H1 (cell line): ENCODE data around the gene BDKRB1. TPM values are rescaled to one million over a fixed set of nuclear protein-coding genes. Genes with fewer than 3 reads are reported as not detected.

ENCODE experiments used
- CTCF ChIA-PET: fragments of 300-600 bp; sonication (Branson Sonifier 250); formaldehyde crosslinking; loops from one replicate; lab custom pipeline; 2021; ENCODE audit not compliant: partially characterized antibody; lab: Charles Lee
- POLR2A ChIA-PET: fragments of 300-600 bp; sonication (Branson Sonifier 250); formaldehyde crosslinking; loops from one replicate; lab custom pipeline; 2021; ENCODE audit warnings: inconsistent platforms; ENCODE audit not compliant: partially characterized antibody; lab: Charles Lee
- DNase-seq, 2 experiments: peaks; one replicate each; pipeline versions ENCODE4 v3.0.0 to v3.0.0-alpha.2; 2010 to 2022; ENCODE audit warnings: low spot score in 2 of 2, low read depth in 1 of 2, mixed read lengths in 1 of 2
- FAIRE-seq: peaks from 2 replicates; lab custom pipeline; 2011; peaks lifted over from hg19 to GRCh38; lab: Jason Lieb, UNC
- H2AFZ ChIP-seq: 2 replicates; pipeline ENCODE4 v1.8.1; 2012; ENCODE audit warnings: low read length, inconsistent platforms
- H2AK5ac ChIP-seq: 2 replicates; pipeline ENCODE4 v1.6.1; 2013; ENCODE audit warnings: low read depth, low read length
- H2BK120ac ChIP-seq: replicated peaks from 2 replicates; pipeline ENCODE3; 2013; ENCODE audit warnings: low read depth, low read length, inconsistent platforms
- H2BK12ac ChIP-seq: 2 replicates; pipeline ENCODE4 v1.6.1; 2013; ENCODE audit warnings: low read depth, low read length
- H2BK15ac ChIP-seq: 2 replicates; pipeline ENCODE4 v1.6.1; 2013; ENCODE audit warnings: low read length
- H2BK20ac ChIP-seq: 2 replicates; pipeline ENCODE4 v1.6.1; 2013; ENCODE audit warnings: low read length
- H2BK5ac ChIP-seq: 2 replicates; pipeline ENCODE4 v1.6.1; 2013; ENCODE audit warnings: low read depth, low read length
- H3K14ac ChIP-seq: 2 replicates; pipeline ENCODE4 v1.6.1; 2013; ENCODE audit warnings: inconsistent platforms; ENCODE audit not compliant: insufficient read length
- H3K18ac ChIP-seq: 2 replicates; pipeline ENCODE4 v1.6.1; 2013; ENCODE audit warnings: low read length; ENCODE audit errors: extremely low read depth
- H3K23ac ChIP-seq: 2 replicates; pipeline ENCODE4 v1.6.1; 2013; ENCODE audit warnings: inconsistent platforms; ENCODE audit not compliant: insufficient read length
- H3K23me2 ChIP-seq: 2 replicates; pipeline ENCODE4 v1.6.1; 2013; ENCODE audit warnings: low read depth, low read length
- H3K27ac ChIP-seq: 2 replicates; pipeline ENCODE4 v1.6.1; 2011; ENCODE audit warnings: low read depth, low read length, inconsistent platforms
- H3K27me3 ChIP-seq, 4 experiments: replicated peaks in 1 of 4; 1 replicate in 1 of 4; 2 replicates in 3 of 4; pipeline versions ENCODE4 v1.6.1 to v1.8.1; 2011 to 2013; ENCODE audit warnings: low read length in 3 of 4, mild to moderate bottlenecking in 3 of 4, inconsistent platforms in 2 of 4, mixed read lengths in 2 of 4, moderate library complexity in 1 of 4; ENCODE audit not compliant: control insufficient read depth in 3 of 4, insufficient read depth in 3 of 4; ENCODE audit errors: extremely low read depth in 1 of 4
- H3K36me3 ChIP-seq, 4 experiments: 2 replicates each; pipeline versions ENCODE4 v1.6.1 to v1.8.1; 2011 to 2013; ENCODE audit warnings: mild to moderate bottlenecking in 4 of 4, low read length in 3 of 4, moderate library complexity in 2 of 4, control low read depth in 1 of 4, inconsistent platforms in 1 of 4; ENCODE audit not compliant: insufficient read depth in 4 of 4, control insufficient read depth in 2 of 4
- H3K4ac ChIP-seq: replicated peaks from 2 replicates; pipeline ENCODE3; 2013; ENCODE audit warnings: low read length, low read depth, mixed read lengths, inconsistent platforms; ENCODE audit not compliant: insufficient read length
- H3K4me1 ChIP-seq, 4 experiments: replicated peaks in 1 of 4; 1 replicate in 1 of 4; 2 replicates in 3 of 4; pipeline versions ENCODE4 v1.6.1 to v1.8.1; 2011 to 2013; ENCODE audit warnings: low read length in 3 of 4, inconsistent platforms in 2 of 4, mixed read lengths in 1 of 4; ENCODE audit not compliant: insufficient read depth in 4 of 4, control insufficient read depth in 3 of 4
- H3K4me2 ChIP-seq, 2 experiments: 2 replicates each; pipeline versions ENCODE4 v1.6.1 to v1.8.1; 2011 to 2013; ENCODE audit warnings: low read depth in 2 of 2, low read length in 2 of 2, control low read depth in 1 of 2, inconsistent platforms in 1 of 2, mild to moderate bottlenecking in 1 of 2; ENCODE audit not compliant: insufficient read depth in 1 of 2
- H3K4me3 ChIP-seq, 4 experiments: fragments of 200-600, 300-600 bp in 1 of 4; sonication (generic), shearing (Covaris generic), sonication (Bioruptor Twin) in 1 of 4; 2 replicates each; pipeline versions ENCODE4 v1.5.1 to v1.8.1; 2011 to 2016; ENCODE audit warnings: low read length in 4 of 4, low read depth in 3 of 4, control low read depth in 2 of 4, inconsistent platforms in 2 of 4, mild to moderate bottlenecking in 2 of 4, mixed read lengths in 1 of 4, moderate library complexity in 1 of 4; ENCODE audit not compliant: insufficient read depth in 2 of 4; ENCODE audit errors: extremely low read depth in 1 of 4
- H3K56ac ChIP-seq: replicated peaks from 2 replicates; pipeline ENCODE3; 2013; ENCODE audit warnings: low read depth, mild to moderate bottlenecking, mixed read lengths, low read length, inconsistent platforms; ENCODE audit not compliant: insufficient read length
- H3K79me1 ChIP-seq: 2 replicates; pipeline ENCODE4 v1.6.1; 2013; ENCODE audit warnings: low read depth, low read length, control low read depth
- H3K79me2 ChIP-seq, 2 experiments: 2 replicates each; pipeline versions ENCODE4 v1.6.1 to v1.8.1; 2012 to 2013; ENCODE audit warnings: low read length in 2 of 2, mild to moderate bottlenecking in 2 of 2, inconsistent platforms in 1 of 2; ENCODE audit not compliant: insufficient read depth in 2 of 2, control insufficient read depth in 1 of 2
- H3K9ac ChIP-seq, 4 experiments: replicated peaks in 1 of 4; 1 replicate in 1 of 4; 2 replicates in 3 of 4; pipeline versions ENCODE4 v1.6.1 to v1.8.1; 2011 to 2013; ENCODE audit warnings: low read depth in 3 of 4, low read length in 3 of 4, control low read depth in 2 of 4, mild to moderate bottlenecking in 2 of 4, moderate library complexity in 2 of 4, inconsistent platforms in 1 of 4; ENCODE audit errors: extremely low read depth in 1 of 4
- H3K9me3 ChIP-seq, 2 experiments: 2 replicates each; pipeline versions ENCODE4 v1.6.1 to v1.8.1; 2012 to 2013; ENCODE audit warnings: mild to moderate bottlenecking in 2 of 2, moderate library complexity in 2 of 2, control low read depth in 1 of 2, inconsistent platforms in 1 of 2, low read depth in 1 of 2, low read length in 1 of 2, mixed read lengths in 1 of 2; ENCODE audit not compliant: insufficient read depth in 2 of 2
- H4K20me1 ChIP-seq, 2 experiments: replicated peaks in 1 of 2; 2 replicates each; pipeline versions ENCODE3 to v1.8.1; 2011 to 2013; ENCODE audit warnings: inconsistent platforms in 2 of 2, low read length in 2 of 2, mild to moderate bottlenecking in 1 of 2; ENCODE audit not compliant: insufficient read depth in 2 of 2, control insufficient read depth in 1 of 2
- H4K5ac ChIP-seq: 2 replicates; pipeline ENCODE4 v1.6.1; 2013; ENCODE audit warnings: low read length, low read depth, mixed read lengths, inconsistent platforms; ENCODE audit not compliant: insufficient read length
- H4K8ac ChIP-seq: 2 replicates; pipeline ENCODE4 v1.8.0; 2013; ENCODE audit warnings: mild to moderate bottlenecking, moderate library complexity, low read length, inconsistent platforms; ENCODE audit not compliant: insufficient read depth; ENCODE audit errors: extremely low read depth
- H4K91ac ChIP-seq: replicated peaks from 2 replicates; pipeline ENCODE3; 2013; ENCODE audit warnings: low read length, mixed read lengths, inconsistent platforms; ENCODE audit not compliant: insufficient read length
- SRF ChIP-seq: IDR thresholded peaks from 2 replicates; pipeline ENCODE4 v1.6.1; 2011; ENCODE audit warnings: mild to moderate bottlenecking, low read depth, low read length, moderate library complexity
- WGBS, 2 experiments: shearing (Covaris generic) in 1 of 2; methylation state at CpG; one replicate each; pipeline versions ENCODE4 v1.1.6 to v1.1.7; 2013 to 2015; ENCODE audit warnings: low lambda C conversion rate in 2 of 2, mixed read lengths in 2 of 2, inconsistent platforms in 1 of 2, low coverage in 1 of 2, missing lambda C conversion rate in 1 of 2; ENCODE audit not compliant: insufficient replicate concordance in 2 of 2, insufficient coverage in 1 of 2, insufficient read length in 1 of 2; ENCODE audit errors: extremely low coverage in 1 of 2, missing lambda C conversion rate in 1 of 2; 5-methylcytosine and 5-hydroxymethylcytosine counted together
- polyA plus RNA-seq, 7 experiments: library from polyadenylated mRNA; depleted of rRNA in 3 of 7; stranded (reverse) in 5 of 7; unstranded in 2 of 7; fragments of >200 nt in 5 of 7; fragments of 200-250 nt in 2 of 7; gene quantifications; 1 replicate in 5 of 7; 2 replicates in 1 of 7; 4 replicates in 1 of 7; pipeline versions ENCODE4 v1.2.1 to v1.2.3, GENCODE V29; 2011 to 2013; ENCODE audit warnings: missing spikeins in 2 of 7, mixed read lengths in 2 of 7
- total RNA-seq: library from RNA; stranded (reverse); fragmentation: NEBNext Ultra II Directional; extraction: Animal tissue kit (Norgen Biotek cat#: 25700); gene quantifications from 2 replicates; pipeline ENCODE4 v1.2.1, GENCODE V29; 2021

Gene BDKRB1
- total and polyA plus RNA-seq, 2 of the 8 experiments (the other 6 are each of a cell fraction or from before 2014, with no cell fraction given): 0.27 TPM; not detected in 1

GRCh38 chr14:96214793-96215192 is 41.2 kb upstream of the BDKRB1 start:
- H3K27ac ChIP-seq: no peak overlapping the region
- CTCF ChIA-PET: no interaction called here
- H3K4me1 ChIP-seq: no peaks in the 10 kb centered on the region

More at GRCh38 chr14:96214793-96215192, 41.2 kb upstream of the BDKRB1 start:
- Histone ChIP-seq H4K91ac (no peak overlapping the region), H3K18ac (no peak overlapping the region), H2BK20ac (no peak overlapping the region), H3K56ac (no peak overlapping the region), H3K23me2 (no peaks in the 10 kb centered on the region), H4K5ac (no peak overlapping the region), H3K4me2 (no peak overlapping the region), H3K9ac (no peak overlapping the region), H4K8ac (no peak overlapping the region), H3K9me3 (no peaks in the 10 kb centered on the region; a peak in 1 of 4 replicates), H2BK5ac (no peak overlapping the region), H2AK5ac (no peak overlapping the region), H3K27me3 (no peaks in the 10 kb centered on the region), H3K4ac (no peak overlapping the region), H2BK15ac (no peak overlapping the region), H3K4me3 (no peak overlapping the region), H3K79me2 (no peaks in the 10 kb centered on the region), H3K14ac (no peak overlapping the region), H3K79me1 (no peaks in the 10 kb centered on the region), H2BK12ac (no peak overlapping the region), H2AFZ (no peak overlapping the region), H3K23ac (no peak overlapping the region), H3K36me3 (no peaks in the 10 kb centered on the region), H4K20me1 (peaks cover 0 to 2% of the 10 kb centered on the region in 2 experiments), H2BK120ac (no peak overlapping the region)
- no peak for TF ChIP-seq SRF
- FAIRE-seq (no peak), DNase-seq (no peak)
- 82% methylated on average over 4 of the region's 4 CpGs; no CpG with 5 or more reads in 1 of the 2 experiments for WGBS, 2 experiments
- POLR2A ChIA-PET: no interaction called here
